CD4-positive, alpha-beta T cell treated with Interleukin-6 at 100 ng/mL for 8 hours (primary cell): ENCODE data around the gene ELAVL1.
A peak's percentile ranks its signal among the peaks of the same experiment; 100 is the strongest.
"Not testable (repeated sequence)": the region's sequence is repeated elsewhere in the genome, so short reads cannot be mapped to it uniquely, and the experiment has no call there.

Experiments used
- DNase-seq: peaks from one replicate; pipeline ENCODE4 v3.0.0-alpha.2; 2020; ENCODE audit warnings: mixed read lengths, low spot score

The ELAVL1 gene

GRCh38 chr19:8005534-8006256 is at the start of gene ELAVL1:
ELAVL1 (minus strand) TSS chr19:8005641; CDS start chr19:7991815, 13,826 bp downstream.
- DNase-seq = peak; percentile 87

GRCh38 chr19:8054169-8054568 is 48.7 kb upstream of the ELAVL1 start:
- no peak for DNase-seq

GRCh38 chr19:8052464-8052859 is 47.0 kb upstream of the ELAVL1 start, which contains the start of gene CCL25:
CCL25 (plus strand) TSS chr19:8052760; CDS start chr19:8053050, 290 bp downstream.
- DNase-seq = no peak

GRCh38 chr19:8050274-8051096 is 45.0 kb upstream of the ELAVL1 start:
- DNase-seq = peak; percentile 85

- DNase-seq = no peak
Measured at GRCh38 chr19:8046569-8047165, 41.2 kb upstream of the ELAVL1 start.

GRCh38 chr19:8045872-8046568 is 40.6 kb upstream of the ELAVL1 start:
- no peak for DNase-seq

GRCh38 chr19:8044018-8044417 is 38.6 kb upstream of the ELAVL1 start:
- DNase-seq = no peak

- no peak for DNase-seq
Measured at GRCh38 chr19:8042900-8043299, 37.5 kb upstream of the ELAVL1 start.

- no peak for DNase-seq
Measured at GRCh38 chr19:8041531-8041931, 36.1 kb upstream of the ELAVL1 start.

GRCh38 chr19:8039231-8039630 is 33.8 kb upstream of the ELAVL1 start:
- DNase-seq = no peak

- no peak for DNase-seq
Measured at GRCh38 chr19:8038815-8039214, 33.4 kb upstream of the ELAVL1 start.

- DNase-seq = no peak
Measured at GRCh38 chr19:8036434-8037099, 31.1 kb upstream of the ELAVL1 start.

- no peak for DNase-seq
Measured at GRCh38 chr19:8034178-8034525, 28.7 kb upstream of the ELAVL1 start.

GRCh38 chr19:8033287-8034177 is 28.1 kb upstream of the ELAVL1 start:
- DNase-seq = not testable (repeated sequence)

GRCh38 chr19:8030960-8031359 is 25.5 kb upstream of the ELAVL1 start:
- no peak for DNase-seq

- DNase-seq = no peak
Measured at GRCh38 chr19:8028951-8029491, 23.6 kb upstream of the ELAVL1 start.

GRCh38 chr19:8025316-8025715 is 19.9 kb upstream of the ELAVL1 start:
- no peak for DNase-seq

GRCh38 chr19:8024256-8024655 is 18.8 kb upstream of the ELAVL1 start:
- DNase-seq = not testable (repeated sequence)

GRCh38 chr19:8023371-8023770 is 17.9 kb upstream of the ELAVL1 start:
- no peak for DNase-seq

- no peak for DNase-seq
Measured at GRCh38 chr19:8022275-8022674, 16.8 kb upstream of the ELAVL1 start.
